Panc1 (cell line): ENCODE measurements around the gene CCT7.

Experiments used
- POLR2AphosphoS5 ChIP-seq: IDR thresholded peaks from 2 replicates; pipeline ENCODE4 v1.6.1; 2012; ENCODE audit warnings: mild to moderate bottlenecking, low read depth, low read length, moderate library complexity
- TCF7L2 ChIP-seq: IDR thresholded peaks from 2 replicates; pipeline ENCODE4 v1.6.1; 2011; ENCODE audit warnings: mild to moderate bottlenecking, low read depth, low read length, inconsistent platforms

DNA sequence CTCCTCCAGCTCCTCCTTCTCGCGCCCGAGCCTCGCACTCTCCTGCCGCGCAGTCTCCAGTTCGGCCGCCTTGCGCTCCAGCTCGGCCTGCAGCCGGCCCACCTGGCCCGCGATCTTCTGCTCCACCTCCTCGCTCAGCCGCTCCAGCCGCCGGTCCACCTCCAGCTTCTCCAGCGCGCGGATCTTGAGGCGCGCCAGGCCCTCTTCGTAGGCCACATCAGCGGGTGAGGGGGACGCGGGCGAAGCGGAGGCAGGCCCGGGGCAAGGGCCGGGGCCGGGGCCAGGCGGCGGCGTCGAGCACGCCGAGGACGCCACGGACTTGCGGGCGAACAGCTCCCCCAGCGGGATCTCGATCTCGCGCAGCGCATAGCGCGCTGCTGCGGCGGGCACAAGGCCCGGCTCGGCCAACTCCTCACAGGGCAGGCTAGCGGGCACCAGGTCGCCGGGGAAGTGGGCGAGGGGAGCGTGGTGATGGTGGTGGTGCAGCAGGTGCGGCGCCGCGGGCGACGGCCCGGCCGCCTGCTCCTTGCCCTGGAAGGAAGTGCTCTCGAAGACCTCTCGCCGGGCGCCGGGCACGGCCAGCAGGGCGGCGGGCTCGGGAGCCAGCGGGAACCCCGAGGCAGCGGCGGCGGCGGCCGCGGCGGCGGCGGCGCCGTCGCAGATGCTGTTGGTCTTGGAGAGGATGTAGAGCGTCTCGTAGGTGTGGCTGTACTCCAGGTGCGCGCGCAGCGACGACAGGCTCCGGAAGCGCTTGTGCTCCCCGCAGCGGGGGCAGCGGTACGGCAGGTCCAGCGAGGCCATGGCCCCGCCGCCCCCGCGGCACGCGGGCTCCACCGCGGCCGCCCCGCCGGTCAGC, 35.0 kb downstream of the CCT7 start:
- TF ChIP-seq POLR2AphosphoS5, result no peak
- TF ChIP-seq TCF7L2, result no peak
